Measurements from ENCODE around the gene PDE9A.

- TF ChIP-seq CTCF (IDR thresholded peaks at IDR 0.05; ENCODE audit: borderline replicate concordance, extremely low read depth, low read length, poor library complexity, severe bottlenecking) (no peak), EZH2 (IDR thresholded peaks at IDR 0.05; ENCODE audit: borderline replicate concordance, low read depth, low read length, severe bottlenecking) (no peak)
These were observed 104.0 kb downstream of the PDE9A start for GRCh38 chr21:42757422-42757821.

Data from DND-41 (cell line).